GM20431 (cell line): Measurements from ENCODE around the gene BCKDHA.
"Not testable (repeated sequence)": the region's sequence is repeated elsewhere in the genome, so short reads cannot be mapped to it uniquely, and the experiment has no call there.

ENCODE experiments used
- in situ Hi-C: fragments of 300-500 bp; cut with MseI, MboI; formaldehyde crosslinking; loops from one replicate; pipeline ENCODE4 v1.15.0; 2020; ENCODE audit warnings: low sequenced_read_pairs; ENCODE audit not compliant: unreplicated experiment

Gene BCKDHA

DNA sequence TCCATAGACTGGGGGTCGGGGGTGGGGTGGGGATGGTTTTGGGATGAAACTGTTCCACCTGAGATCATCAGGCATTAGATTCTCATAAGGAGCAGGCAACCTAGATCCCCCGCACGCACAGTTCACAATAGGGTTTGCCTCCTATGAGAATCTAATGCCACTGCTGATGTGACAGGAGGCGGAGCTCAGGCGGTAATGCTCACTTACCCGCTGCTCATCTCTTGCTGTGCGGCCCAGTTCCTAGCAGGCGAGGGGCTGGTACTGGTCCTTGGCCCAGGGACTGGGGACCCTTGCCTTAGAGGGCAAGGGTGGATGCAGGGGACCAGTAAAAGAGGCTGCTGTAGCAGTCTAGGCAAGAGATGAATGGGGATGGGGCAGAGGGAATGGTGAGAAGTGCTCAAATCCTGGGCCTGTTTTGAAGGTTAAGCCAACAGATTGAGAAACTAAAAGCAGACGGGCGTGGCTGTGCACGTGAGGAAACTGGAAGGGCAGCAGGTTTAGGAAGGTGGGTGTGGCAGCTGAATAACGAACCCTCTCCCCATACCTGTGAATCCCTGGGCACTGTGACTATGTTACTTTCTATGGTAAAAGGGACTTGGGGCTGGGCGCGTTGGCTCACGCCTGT lies 43.8 kb downstream of the BCKDHA start:
- in situ Hi-C loops = loop anchor here (10.0 kb wide), 1 partner anchor 133 kb away; the partner anchor contains the start of gene CEACAM21

DNA sequence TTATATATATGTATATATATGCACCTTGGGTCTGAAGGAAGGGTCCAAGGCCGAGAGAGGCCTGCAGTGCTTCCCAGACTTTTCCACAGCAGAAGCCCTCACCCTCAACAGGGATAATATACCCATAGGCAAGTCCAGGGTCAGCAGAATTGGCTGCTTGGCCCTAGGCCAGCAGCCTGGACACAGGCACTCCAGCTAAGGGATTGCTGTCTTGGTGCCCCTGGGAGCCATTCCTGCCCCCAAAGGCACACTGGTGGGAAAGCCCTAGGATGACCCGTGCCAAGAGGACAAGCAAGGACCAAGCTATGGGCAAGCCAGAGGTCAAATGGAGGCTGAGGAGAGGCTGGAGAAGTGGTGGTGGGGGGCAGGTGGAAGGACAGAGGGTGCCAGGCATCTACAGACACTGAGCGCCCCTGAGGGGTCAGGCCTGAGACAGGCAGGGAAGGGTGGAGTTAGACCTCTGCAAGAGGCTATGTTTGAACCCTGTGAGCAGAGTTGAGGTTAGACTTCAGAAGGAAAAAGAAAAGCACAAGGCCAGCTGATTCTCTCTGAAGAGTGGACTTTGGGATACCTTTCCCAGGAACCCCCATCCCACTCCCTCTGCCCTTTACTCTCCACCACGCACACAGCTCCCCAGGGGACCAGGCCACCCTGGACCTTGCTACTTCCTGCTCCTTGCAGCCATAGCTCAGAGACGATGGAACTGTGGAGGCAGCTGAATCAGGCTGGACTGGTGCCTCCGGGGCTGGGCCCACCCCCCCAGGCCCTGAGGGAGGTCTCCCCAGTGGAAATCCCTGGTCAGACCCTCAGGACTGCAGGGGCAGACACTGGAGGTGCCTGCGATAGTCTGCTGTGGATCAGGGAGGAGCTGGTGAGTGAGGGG lies 45.1 kb downstream of the BCKDHA start, which contains the start of gene ERICH4:
ERICH4 (plus strand) TSS at position 684 of the 883 bp plus-strand sequence; CDS start at position 698, 14 bp downstream.
- in situ Hi-C loops = loop anchor here (10.0 kb wide), 1 partner anchor 132 kb away; the partner anchor contains the start of gene CEACAM21

DNA sequence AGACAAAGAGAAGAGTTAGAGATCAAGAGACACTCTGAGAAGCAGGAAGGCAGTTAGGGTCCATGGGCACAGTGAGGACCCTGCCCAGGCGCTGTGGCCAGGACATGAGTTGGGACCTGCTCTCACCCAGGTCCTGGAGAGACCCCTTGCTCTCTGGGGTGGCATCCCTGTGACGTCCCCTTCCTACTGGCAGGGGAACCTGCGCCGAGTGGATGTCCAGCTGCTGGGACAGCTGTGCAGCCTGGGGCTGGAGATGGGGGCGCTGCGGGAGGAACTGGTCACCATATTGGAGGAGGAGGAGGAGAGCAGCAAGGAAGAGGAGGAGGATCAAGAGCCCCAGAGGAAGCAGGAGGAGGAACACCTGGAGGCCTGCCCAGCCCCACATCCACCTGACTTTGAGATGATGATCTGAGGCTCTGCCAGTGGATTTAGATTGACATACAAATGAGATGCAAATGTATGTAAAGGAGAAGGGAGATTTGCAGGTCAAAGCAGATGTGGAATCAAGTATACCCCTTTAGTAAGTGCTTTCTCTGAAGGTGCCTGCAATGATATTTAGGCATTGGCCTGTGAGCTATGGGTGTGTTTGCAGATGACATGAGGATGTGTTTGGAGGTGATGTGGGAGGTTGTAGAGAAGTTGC lies 46.3 kb downstream of the BCKDHA start:
- in situ Hi-C loops = loop anchor here (10.0 kb wide), 1 partner anchor 131 kb away; the partner anchor contains the start of gene CEACAM21

DNA sequence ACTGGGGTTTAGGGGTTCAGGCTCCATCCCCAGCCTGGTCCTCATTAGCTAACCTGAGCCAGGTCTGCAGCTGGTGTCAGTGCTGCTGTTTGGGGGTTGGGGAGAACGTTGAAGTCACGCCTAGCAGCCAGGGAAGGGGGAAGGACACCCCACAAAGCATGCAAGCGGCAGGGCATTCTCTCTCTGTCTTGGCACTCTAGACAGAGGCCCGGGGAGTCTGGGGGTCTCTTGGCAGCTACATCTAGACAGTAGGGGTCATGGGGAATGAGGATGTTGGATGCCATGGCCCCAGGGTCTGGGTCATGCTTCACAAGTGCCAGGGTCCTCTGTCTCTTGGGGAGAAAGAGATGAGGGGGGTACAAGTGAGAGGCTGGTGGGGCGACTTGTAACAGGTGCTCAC lies 48.0 kb downstream of the BCKDHA start:
- in situ Hi-C loops = loop anchor here (10.0 kb wide), 1 partner anchor 129 kb away; the partner anchor contains the start of gene CEACAM21

DNA sequence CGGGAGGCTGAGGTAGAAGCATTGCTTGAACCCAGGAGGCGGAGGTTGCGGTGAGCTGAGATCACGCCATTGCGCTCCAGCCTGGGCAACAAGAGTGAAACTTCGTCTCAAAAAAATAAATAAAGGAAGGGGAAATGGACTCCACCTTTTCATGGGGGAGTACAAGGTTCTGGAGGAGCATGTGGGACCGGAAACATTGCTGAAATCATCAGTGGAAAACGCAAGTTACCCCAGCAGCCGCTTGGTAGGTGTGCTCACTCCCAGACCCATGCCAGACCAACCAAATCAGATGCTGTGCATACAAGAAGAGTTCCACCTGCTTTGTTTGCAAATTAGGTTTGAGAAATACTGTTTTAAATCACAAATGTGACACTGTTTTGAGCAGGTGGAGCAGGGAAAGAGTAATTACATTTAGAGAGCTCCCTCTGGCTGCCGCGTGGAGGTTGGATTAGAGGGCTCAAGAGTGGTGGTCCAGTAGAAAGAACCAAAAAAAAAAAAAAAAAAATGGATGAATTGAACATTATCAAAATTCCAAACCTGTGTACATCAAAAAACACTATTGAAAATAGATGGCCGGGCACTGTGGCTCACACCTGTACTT lies 50.2 kb downstream of the BCKDHA start:
- in situ Hi-C loops = loop anchor here (10.0 kb wide), 1 partner anchor 127 kb away; the partner anchor contains the start of gene CEACAM21

DNA sequence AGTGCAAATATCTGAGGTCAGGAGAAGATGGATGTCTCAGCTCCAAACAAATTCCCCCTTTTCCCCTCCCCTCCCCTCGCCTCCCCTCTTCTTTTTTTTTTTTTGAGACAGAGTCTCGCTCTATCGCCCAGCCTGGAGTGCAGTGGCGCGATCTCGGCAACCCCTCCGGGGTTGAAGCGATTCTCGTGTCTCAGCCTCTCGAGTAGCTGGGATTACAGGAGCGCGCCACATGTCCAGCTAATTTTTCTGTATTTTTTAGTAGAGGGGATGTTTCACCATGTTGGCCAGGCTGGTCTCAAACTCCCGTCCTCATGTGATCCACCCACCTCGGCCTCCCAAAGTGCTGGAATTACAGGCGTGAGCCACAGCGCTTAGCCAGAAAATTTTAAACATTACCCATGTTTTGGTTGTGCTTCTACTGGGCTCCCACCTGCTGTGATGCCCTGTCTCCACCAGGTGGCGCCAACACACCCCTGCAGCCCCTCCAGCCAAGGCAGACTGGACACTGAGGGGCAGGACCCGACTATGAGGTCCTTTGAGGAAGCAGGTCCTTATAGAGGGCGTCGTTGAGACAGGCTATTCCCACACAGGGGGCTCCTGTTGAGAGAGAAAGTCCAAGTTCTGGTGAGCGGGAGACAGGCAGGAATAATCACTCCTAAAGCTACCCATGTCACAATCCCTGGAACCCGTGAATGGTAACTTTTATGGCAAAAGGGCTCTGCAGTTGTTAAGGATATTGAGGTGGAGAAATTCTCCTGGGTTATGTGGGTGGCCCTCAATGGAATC lies 51.7 kb downstream of the BCKDHA start:
- in situ Hi-C loops = loop anchor here (10.0 kb wide), 1 partner anchor 126 kb away; the partner anchor contains the start of gene CEACAM21

DNA sequence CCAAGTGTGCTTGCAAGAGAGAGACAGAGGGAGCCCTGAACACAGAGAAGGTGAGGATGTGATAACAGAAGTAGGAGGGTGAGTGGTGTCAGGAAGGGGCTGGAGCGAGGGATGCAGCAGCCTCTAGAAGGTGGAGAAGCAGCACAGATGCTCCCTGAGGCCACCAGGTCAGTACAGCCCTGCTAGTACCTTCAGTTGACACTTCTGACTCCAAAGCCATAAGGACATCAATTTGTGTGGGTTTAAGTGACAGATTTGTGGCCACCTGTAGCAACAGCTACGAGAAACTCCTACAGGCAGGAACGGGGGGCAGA lies 52.2 kb downstream of the BCKDHA start:
- in situ Hi-C loops = loop anchor here (10.0 kb wide), 1 partner anchor 125 kb away; the partner anchor contains the start of gene CEACAM21

DNA sequence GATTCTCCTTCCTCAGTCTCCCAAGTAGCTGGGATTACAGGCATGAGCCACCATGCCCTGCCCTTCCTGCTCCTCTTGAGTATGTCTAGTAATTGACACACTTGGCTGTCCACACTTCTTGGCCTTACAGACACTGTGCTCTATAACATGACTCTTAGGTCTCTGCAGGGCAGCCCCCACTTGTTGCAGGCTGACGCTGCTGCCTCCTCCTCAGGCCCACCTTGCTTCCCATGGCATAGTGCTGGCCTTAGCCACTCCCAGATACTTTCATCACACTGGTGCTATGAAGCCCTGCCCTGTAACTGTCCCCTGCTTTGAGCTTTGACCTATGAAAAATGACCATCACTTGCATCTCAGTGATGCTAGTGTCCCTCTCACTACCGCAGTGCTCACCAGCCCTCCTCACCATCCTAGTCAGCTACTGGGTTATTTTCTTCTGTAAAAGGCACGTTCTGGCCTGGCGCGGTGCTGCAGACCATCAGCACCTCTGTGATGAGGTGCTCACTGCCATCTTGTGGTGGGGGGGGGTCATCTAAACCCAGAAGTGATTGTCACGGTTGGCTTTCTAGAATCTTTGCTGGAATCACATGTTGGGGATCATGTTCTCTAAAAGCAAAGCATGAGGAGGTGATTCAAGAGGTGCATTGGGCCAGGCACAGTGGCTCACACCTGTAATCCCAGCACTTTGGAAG lies 55.1 kb downstream of the BCKDHA start:
- in situ Hi-C loops = no loop called here

DNA sequence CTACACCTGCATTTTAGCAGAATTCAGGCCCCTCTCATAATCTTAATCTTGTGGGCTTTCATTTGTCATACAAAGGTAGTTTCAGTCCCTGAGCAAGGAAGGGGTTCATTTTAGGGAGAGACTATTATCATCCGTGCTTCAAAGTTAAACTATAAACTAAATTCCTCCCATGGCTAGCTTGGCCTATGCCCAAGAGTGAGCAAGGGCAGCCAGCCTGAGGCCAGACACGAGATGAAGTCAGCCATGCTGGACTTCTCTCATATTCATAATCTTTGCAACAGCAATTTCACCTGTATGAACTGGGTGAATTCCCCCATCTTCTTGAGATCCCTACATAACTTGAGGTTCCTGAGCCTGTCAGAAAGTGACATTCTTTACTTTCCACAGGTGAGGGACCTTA lies 58.3 kb downstream of the BCKDHA start:
- in situ Hi-C loops = no loop called here

DNA sequence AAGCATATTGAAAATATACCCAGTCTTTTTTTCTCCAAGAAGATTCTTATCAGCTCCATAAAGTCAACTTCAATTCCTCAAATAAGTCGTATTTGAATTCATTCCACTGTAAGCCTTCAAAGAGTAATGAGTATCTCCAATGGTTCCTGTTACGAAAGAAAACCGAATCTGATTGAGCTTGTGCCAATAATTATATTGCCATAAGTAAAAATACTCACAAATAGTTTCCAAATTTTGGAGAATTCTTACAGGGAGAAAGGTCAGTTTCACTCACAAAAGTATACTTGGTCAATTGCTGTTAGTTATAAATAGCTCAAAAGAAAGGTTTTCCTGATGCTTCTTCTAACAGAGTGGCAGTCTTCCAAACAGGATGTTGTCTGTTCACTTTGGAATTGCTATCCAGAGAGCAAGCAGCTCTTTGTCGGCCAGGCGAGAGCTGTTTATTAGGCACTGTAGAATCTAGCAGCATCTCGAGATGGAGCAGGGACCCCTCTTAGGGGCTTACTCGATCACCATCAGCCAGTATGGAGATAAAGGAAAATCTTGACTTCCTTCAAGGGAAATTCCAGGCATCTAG lies 58.8 kb downstream of the BCKDHA start:
- in situ Hi-C loops = no loop called here

DNA sequence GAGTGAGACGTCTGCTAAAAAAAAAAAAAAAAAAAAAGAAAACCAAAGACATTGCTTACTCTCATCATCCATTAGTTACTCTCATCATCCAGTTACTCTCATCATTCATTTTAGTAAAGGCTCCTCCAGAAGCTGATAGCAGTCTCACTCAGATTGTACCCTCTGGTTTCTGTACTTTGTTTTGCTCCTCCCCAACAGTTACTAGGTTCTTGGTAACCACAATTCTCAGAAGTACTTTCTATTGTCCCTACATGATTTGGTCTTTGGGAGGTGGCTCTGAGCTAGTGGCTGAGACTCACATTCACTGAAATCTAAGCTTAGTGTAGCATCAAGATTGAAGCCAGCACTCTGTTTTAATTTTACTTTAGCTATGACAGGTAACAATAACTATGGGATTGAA lies 59.6 kb downstream of the BCKDHA start:
- in situ Hi-C loops = no loop called here

DNA sequence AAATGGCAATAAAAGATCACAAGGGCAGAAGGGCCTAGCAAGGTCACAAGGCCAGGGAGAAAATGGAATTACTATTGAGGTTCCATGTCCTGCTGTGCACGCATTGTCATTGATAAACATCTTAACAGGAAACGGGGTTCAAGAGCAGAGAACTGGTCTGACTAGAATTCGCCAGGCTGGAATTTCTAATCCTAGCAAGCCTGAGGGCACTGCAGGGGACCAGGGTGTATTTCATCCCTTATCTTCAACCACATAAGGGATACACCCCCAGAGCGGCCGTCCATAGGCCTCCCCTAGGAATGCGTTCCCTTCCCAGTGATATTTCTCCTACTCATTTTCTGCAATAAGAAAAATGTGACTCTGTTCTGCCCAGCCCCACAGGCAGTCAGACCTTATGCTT lies 64.9 kb downstream of the BCKDHA start:
- in situ Hi-C loops = no loop called here

DNA sequence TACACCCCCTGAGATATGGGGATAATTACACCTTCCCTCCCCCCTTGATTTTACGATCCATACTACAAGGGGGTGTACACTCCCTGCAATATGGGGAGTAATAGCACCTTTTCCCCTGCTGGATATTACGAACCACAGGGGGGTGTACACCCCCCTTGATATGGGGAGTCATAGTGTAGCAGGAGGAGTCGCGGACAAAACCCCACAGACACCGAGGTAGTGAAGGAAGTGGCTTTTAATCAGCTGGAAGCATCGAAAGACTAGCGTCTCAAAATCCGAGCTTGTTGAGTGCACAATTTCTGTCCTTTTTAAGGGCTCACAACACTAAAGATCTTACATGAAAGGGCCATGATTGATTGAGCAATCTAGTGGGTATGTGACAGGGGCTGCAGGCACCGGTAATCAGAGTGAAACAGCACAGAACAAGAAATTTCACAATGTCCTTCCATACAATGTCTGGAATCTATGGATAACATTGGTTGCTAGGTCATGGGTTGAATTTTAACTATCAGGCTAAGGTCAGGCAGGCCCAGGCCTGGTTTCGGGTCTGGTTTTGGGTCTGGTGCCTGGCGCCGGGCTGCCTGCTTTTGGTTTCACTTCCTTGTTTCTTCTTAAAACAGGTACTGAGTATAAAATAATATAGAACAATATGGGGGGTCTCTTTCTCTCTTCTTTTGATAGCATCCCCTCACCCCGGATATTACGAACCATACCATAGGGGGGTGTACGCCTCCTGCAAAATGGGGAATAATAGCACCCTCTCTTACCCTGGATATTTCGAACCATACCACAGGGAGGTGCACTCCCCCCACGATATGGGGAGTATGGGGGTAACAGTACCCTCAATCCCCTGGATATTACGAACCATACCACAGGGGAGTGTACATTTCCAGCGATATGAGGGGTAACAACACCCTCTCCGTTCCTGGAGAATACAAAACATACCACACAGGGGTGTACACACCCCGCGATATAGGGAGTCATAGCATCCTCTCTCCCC lies 65.9 kb downstream of the BCKDHA start:
- in situ Hi-C loops = not testable (repeated sequence)
